KMS-11 (cell line): ENCODE data around the gene TWIST1.

Experiments
- H2AFZ ChIP-seq: fragments of 200-600 bp; sonication (generic); 2 replicates; pipeline ENCODE4 v1.6.1; 2016; ENCODE audit warnings: antibody characterized with exemption, mixed run types, low read depth
- H3K27ac ChIP-seq: fragments of 200-600 bp; sonication (generic); 2 replicates; pipeline ENCODE4 v1.6.1; 2016; ENCODE audit warnings: mild to moderate bottlenecking, mixed run types
- H3K27me3 ChIP-seq: fragments of 200-600 bp; sonication (generic); 2 replicates; pipeline ENCODE4 v1.6.1; 2017; ENCODE audit warnings: mild to moderate bottlenecking, low read depth, mixed run types, moderate library complexity; ENCODE audit not compliant: insufficient read depth
- H3K36me3 ChIP-seq: fragments of 200-600 bp; sonication (generic); 2 replicates; pipeline ENCODE4 v1.6.1; 2017; ENCODE audit warnings: mild to moderate bottlenecking, mixed run types; ENCODE audit not compliant: insufficient read depth
- H3K4me1 ChIP-seq: fragments of 200-600 bp; sonication (generic); 2 replicates; pipeline ENCODE4 v1.6.1; 2016; ENCODE audit warnings: mild to moderate bottlenecking, low read depth, mixed run types; ENCODE audit not compliant: poor library complexity, severe bottlenecking
- H3K4me2 ChIP-seq: fragments of 200-600 bp; sonication (generic); 2 replicates; pipeline ENCODE4 v1.7.0; 2016; ENCODE audit warnings: mild to moderate bottlenecking, mixed run types
- H3K4me3 ChIP-seq: fragments of 200-600 bp; sonication (generic); IDR thresholded peaks from 2 replicates; pipeline ENCODE4 v1.6.1; 2017; ENCODE audit warnings: low read depth, low read length, mixed read lengths; ENCODE audit not compliant: insufficient read depth
- H3K79me2 ChIP-seq: fragments of 200-600 bp; sonication (generic); 2 replicates; pipeline ENCODE4 v1.6.1; 2016; ENCODE audit warnings: low read depth, mixed run types; ENCODE audit not compliant: insufficient read depth
- H3K9ac ChIP-seq: fragments of 200-600 bp; sonication (generic); 2 replicates; pipeline ENCODE4 v1.6.1; 2016; ENCODE audit warnings: mild to moderate bottlenecking, mixed run types
- H4K20me1 ChIP-seq: fragments of 200-600 bp; sonication (generic); 2 replicates; pipeline ENCODE4 v1.6.1; 2016; ENCODE audit warnings: mild to moderate bottlenecking, mixed run types; ENCODE audit not compliant: insufficient read depth
- TF ChIP-seq, protein P1 (sequence below): fragments of 200-600 bp; sonication (generic); conservative IDR thresholded peaks from 2 replicates; pipeline ENCODE4 v1.6.1; 2017; ENCODE audit warnings: low read depth, mild to moderate bottlenecking, antibody characterized with exemption, low read length, moderate library complexity, mixed read lengths

Gene TWIST1

DNA sequence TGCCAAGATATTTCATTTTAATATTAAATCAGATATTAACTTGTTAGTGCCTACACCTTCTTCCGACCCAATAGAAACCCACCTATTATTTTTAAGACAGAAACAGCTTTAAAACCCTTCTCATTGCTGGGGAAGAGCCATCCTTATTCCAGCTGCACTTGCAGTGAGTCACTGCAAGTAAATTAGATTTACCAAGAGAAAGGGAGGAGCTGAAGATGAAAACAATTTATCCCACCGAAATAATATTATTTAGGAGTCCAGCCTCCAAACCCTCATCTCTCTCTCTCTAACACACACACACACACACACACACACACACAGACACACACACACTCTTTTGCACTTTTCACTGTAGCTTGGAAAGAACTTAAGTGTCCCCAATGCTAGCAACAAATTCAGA, 26.9 kb downstream of the TWIST1 start:
- H3K79me2 ChIP-seq, result no peaks in the 10 kb centered on the region
- TF ChIP-seq, protein P1, sequence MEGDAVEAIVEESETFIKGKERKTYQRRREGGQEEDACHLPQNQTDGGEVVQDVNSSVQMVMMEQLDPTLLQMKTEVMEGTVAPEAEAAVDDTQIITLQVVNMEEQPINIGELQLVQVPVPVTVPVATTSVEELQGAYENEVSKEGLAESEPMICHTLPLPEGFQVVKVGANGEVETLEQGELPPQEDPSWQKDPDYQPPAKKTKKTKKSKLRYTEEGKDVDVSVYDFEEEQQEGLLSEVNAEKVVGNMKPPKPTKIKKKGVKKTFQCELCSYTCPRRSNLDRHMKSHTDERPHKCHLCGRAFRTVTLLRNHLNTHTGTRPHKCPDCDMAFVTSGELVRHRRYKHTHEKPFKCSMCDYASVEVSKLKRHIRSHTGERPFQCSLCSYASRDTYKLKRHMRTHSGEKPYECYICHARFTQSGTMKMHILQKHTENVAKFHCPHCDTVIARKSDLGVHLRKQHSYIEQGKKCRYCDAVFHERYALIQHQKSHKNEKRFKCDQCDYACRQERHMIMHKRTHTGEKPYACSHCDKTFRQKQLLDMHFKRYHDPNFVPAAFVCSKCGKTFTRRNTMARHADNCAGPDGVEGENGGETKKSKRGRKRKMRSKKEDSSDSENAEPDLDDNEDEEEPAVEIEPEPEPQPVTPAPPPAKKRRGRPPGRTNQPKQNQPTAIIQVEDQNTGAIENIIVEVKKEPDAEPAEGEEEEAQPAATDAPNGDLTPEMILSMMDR, result no peak

DNA sequence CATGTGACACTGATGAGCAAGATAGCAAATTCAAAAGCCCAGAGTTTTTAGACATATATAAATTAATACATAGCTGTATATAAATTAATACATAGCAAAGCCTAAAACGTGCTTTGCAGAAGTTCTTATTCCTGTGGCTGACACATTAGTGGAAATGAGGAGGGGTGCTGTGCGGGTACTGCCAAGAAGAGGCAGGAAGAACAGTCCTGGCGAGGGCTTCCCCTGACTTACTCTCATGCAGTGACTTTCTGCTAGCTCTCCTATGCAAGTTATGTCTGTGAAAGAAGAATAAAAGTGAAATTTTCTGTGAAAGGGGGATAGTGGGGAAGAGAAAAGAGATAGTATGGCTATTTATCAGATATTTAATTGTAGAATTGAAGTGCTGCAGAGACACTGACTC, 27.6 kb downstream of the TWIST1 start:
- H2AFZ ChIP-seq, result no peak overlapping the region
- H3K27ac ChIP-seq, result no peak overlapping the region
- no peaks in the 10 kb centered on the region for H3K4me1 ChIP-seq
- no peaks in the 10 kb centered on the region for H3K27me3 ChIP-seq
- no peak overlapping the region for H3K4me3 ChIP-seq
- TF ChIP-seq, protein P1, result no peak
- H3K9ac ChIP-seq, result no peak overlapping the region
- no peaks in the 10 kb centered on the region for H3K36me3 ChIP-seq
- H3K4me2 ChIP-seq, result no peak overlapping the region
- no peaks in the 10 kb centered on the region for H3K79me2 ChIP-seq
- no peaks in the 10 kb centered on the region for H4K20me1 ChIP-seq

More for the DNA sequence above, 26.9 kb downstream of the TWIST1 start:
- Histone ChIP-seq H3K27ac (no peak overlapping the region), H3K4me3 (no peak overlapping the region), H2AFZ (no peak overlapping the region), H3K9ac (no peak overlapping the region), H3K27me3 (no peaks in the 10 kb centered on the region), H4K20me1 (no peaks in the 10 kb centered on the region), H3K4me2 (no peak overlapping the region), H3K4me1 (no peaks in the 10 kb centered on the region), H3K36me3 (no peaks in the 10 kb centered on the region)

DNA sequence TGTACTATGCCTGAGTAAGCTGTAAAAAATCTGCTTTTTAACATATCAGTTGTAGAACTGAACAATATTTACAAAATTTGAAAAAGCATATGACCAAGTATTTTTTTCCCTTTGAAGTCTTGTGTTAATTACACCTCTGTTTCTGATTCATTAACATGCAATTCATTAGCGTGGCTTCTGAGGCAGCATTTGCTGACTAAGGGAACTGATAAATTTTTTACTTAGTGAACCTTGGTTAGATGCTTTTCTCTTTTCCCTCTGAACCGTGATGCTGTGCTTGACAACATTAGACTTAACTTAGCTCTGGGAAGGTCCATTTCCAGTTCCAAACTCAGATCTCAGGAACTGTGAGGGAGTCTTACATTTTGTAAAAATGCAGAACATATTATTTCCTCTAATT, 28.1 kb downstream of the TWIST1 start:
- H3K27ac ChIP-seq, result no peak overlapping the region
- no peak overlapping the region for H3K4me3 ChIP-seq
- H3K27me3 ChIP-seq, result no peaks in the 10 kb centered on the region
- no peaks in the 10 kb centered on the region for H3K36me3 ChIP-seq
- no peak overlapping the region for H3K4me2 ChIP-seq
- H3K4me1 ChIP-seq, result no peaks in the 10 kb centered on the region
- no peaks in the 10 kb centered on the region for H3K79me2 ChIP-seq
- TF ChIP-seq, protein P1, result no peak
- no peak overlapping the region for H3K9ac ChIP-seq
- no peaks in the 10 kb centered on the region for H4K20me1 ChIP-seq
- H2AFZ ChIP-seq, result no peak overlapping the region

DNA sequence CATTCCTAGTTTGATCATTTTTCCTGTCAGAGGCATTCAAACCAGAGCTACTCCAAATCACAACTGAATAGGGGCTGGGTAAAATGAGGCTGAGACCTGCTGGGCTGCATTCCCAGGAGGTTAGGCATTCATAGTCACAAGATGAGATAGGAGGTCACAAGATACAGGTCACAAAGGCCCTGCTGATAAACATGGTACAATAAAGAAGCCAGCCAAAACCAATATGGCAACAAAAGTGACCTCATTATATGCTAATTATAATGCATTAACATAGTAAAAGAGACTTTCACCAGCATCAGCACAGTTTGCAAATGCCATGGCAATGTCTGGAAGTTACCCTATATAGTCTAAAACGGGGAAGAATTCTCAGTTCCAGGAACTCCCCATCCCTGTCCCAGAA, 37.3 kb downstream of the TWIST1 start:
- H3K27me3 ChIP-seq, result no peaks in the 10 kb centered on the region
- H3K27ac ChIP-seq, result no peak overlapping the region
- no peak overlapping the region for H3K4me2 ChIP-seq
- TF ChIP-seq, protein P1, result no peak
- H3K9ac ChIP-seq, result no peak overlapping the region
- no peak overlapping the region for H3K4me3 ChIP-seq
- H3K79me2 ChIP-seq, result no peaks in the 10 kb centered on the region
- H2AFZ ChIP-seq, result no peak overlapping the region
- H4K20me1 ChIP-seq, result no peaks in the 10 kb centered on the region
- no peaks in the 10 kb centered on the region for H3K36me3 ChIP-seq
- no peaks in the 10 kb centered on the region for H3K4me1 ChIP-seq
